Fibroblast of the aortic adventitia (primary cell): Measurements from ENCODE around the gene NELL1. TPM values are rescaled to one million over a fixed set of nuclear protein-coding genes. Genes with fewer than 3 reads are reported as not detected.
"Not testable (repeated sequence)": the region's sequence is repeated elsewhere in the genome, so short reads cannot be mapped to it uniquely, and the experiment has no call there.

Experiments used
- DNase-seq: peaks from one replicate; pipeline ENCODE4 v3.0.0-alpha.2; 2010; ENCODE audit warnings: low read depth
- H3K4me3 ChIP-seq: 2 replicates; pipeline ENCODE4 v1.5.1; 2011; ENCODE audit warnings: low read depth, mild to moderate bottlenecking, control low read depth, low read length, moderate library complexity
- total RNA-seq: library from RNA; depleted of rRNA; stranded (reverse); fragments of >200 nt; gene quantifications from 2 replicates; pipeline ENCODE4 v1.2.3, GENCODE V29; 2012; ENCODE audit warnings: low replicate concordance
- TF ChIP-seq, protein P1 (sequence below): IDR thresholded peaks from 2 replicates; pipeline ENCODE4 v1.5.1; 2011; ENCODE audit warnings: mild to moderate bottlenecking, low read length, control low read depth, inconsistent platforms; ENCODE audit not compliant: insufficient read depth

Gene NELL1
- total RNA-seq, 1 donor, result not detected

DNA sequence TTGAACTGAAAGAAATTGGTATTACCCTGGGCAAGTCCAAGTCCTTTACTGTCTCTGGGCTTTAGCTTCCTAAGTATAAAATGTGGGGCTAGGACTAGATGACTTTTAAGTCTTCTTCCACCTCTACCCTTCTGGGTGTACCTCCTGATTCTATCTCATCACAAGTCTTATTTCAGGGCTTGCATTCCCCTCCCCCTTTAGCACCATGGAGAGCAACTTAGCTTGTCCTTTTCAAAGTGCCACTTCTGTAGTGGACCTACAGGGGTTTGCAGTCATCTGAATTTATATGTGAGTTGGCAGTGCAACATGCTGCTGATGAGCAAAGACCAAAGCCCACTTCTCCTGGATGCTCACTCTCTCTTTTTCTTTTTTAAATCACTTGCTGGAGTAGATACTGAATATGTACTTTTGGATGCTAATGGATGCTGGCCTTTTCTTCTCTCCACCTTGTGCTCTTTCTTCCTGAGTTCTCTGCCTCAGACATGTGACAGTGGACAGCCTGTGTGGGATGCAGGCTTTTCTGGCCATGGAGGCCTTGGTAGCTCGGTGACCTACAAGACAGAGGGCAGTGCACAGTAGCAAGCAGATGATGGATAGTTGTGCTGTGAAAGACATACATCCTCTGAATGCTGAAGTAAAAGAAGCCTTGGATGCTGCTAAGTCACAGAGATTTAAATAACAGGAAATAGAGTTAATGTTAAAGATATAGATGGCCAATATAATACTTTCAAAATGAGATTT lies 185.0 kb downstream of the NELL1 start:
- H3K4me3 ChIP-seq, result no peak overlapping the region
- TF ChIP-seq, protein P1, sequence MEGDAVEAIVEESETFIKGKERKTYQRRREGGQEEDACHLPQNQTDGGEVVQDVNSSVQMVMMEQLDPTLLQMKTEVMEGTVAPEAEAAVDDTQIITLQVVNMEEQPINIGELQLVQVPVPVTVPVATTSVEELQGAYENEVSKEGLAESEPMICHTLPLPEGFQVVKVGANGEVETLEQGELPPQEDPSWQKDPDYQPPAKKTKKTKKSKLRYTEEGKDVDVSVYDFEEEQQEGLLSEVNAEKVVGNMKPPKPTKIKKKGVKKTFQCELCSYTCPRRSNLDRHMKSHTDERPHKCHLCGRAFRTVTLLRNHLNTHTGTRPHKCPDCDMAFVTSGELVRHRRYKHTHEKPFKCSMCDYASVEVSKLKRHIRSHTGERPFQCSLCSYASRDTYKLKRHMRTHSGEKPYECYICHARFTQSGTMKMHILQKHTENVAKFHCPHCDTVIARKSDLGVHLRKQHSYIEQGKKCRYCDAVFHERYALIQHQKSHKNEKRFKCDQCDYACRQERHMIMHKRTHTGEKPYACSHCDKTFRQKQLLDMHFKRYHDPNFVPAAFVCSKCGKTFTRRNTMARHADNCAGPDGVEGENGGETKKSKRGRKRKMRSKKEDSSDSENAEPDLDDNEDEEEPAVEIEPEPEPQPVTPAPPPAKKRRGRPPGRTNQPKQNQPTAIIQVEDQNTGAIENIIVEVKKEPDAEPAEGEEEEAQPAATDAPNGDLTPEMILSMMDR, result no peak
- DNase-seq, result no peak

- TF ChIP-seq, protein P1, result no peak
- H3K4me3 ChIP-seq, result no peak overlapping the region
- DNase-seq, result no peak
Observed at GRCh38 chr11:20861322-20861721, 191.9 kb downstream of the NELL1 start.

DNA sequence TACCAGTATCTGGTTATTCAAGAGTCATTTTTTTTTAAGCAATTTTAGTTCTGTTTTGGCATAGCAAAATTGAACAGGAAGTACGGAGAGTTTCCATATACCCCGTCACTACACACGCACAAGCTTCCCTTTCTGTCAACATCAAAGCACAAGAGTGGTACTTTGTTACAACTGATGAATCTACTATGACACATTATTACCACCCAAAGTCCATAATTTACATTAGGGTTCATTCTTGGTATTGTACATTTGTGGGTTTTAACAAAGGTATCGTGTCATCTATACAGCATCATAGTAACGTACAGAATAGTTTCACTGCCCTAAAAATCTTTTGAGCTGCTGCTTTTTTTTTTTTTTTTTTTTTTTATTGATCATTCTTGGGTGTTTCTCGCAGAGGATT lies 192.9 kb downstream of the NELL1 start:
- not testable (repeated sequence) for DNase-seq

DNA sequence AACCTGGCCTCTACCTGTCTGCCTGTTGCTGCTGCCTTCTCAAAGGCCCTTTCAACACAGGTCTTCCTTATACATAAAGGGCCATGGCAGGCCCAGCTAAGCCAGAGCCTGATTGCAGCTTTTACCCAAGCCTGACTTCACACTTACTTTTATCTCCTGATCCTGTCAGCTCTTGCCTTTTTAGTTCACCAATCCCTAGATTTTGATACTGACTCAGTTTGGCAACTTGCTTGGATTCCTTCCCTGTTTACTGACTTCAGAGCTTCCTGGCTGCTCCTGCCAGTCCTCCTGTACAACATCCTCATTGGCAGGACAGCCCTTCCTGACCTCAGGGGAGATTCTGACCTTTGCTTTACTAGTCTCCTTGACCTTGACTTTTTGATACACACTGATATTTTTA lies 195.2 kb downstream of the NELL1 start:
- DNase-seq, result no peak
- TF ChIP-seq, protein P1, result no peak

More for the DNA sequence above, 192.9 kb downstream of the NELL1 start:
- not testable (repeated sequence) for H3K4me3 ChIP-seq

DNA sequence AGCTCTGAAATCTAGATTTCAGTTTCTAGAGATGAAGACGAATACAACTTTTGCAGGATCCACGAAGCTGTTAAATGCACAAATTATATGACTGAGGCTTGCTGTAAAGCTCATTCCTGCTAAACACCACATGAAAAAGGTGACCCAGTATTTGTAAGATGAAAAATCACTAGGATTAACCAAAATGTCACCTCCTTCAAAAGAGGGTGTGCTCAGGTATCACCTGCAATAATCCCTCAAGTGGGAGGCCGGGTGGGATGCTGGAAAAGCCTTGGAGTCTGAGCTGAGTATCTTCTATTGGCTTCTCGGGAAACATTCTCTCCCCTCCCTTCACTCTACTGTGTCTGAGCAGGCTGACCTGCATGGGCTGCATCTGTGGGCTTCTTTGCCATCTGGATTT lies 195.8 kb downstream of the NELL1 start:
- no peak for DNase-seq
- H3K4me3 ChIP-seq, result no peak overlapping the region
- TF ChIP-seq, protein P1, result no peak

More for the DNA sequence above, 195.2 kb downstream of the NELL1 start:
- H3K4me3 ChIP-seq, result no peak overlapping the region

DNA sequence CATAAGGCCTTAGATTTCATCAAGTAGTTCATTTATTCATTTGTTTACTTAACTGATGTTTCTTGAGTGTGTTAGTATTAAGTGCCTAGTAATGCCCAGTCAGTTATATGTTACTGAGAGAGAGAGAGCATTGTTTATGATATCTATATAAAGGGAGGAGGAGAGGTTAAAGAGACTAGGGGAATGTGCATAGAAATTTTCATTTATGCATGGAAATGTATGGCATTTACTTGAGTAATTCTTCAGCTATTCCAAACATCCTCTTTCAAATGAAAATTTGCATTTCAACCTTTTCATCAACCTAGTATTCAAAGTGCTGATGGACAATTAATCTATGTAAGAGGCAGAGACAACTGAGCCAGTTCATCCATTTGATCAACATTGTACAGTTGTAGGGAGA lies 199.7 kb downstream of the NELL1 start:
- no peak overlapping the region for H3K4me3 ChIP-seq
- no peak for DNase-seq
- TF ChIP-seq, protein P1, result no peak

- TF ChIP-seq, protein P1, result no peak
- no peak overlapping the region for H3K4me3 ChIP-seq
- no peak for DNase-seq
Observed at GRCh38 chr11:20873054-20873453, 203.7 kb downstream of the NELL1 start.
